OCI-LY7 (cell line): ENCODE data around the gene METRN.

Experiments used
- EZH2phosphoT487 ChIP-seq: fragments of 200-600 bp; sonication (generic); IDR thresholded peaks from 2 replicates; pipeline ENCODE4 v1.6.1; 2018; ENCODE audit warnings: low read depth, borderline replicate concordance, mild to moderate bottlenecking, mixed run types, antibody characterized with exemption, low read length, moderate library complexity, mixed read lengths
- TF ChIP-seq, protein P1 (sequence below): fragments of 200-600 bp; sonication (generic); conservative IDR thresholded peaks from 2 replicates; pipeline ENCODE4 v1.5.1; 2014; ENCODE audit warnings: mild to moderate bottlenecking, antibody characterized with exemption, low read length, moderate library complexity, mixed read lengths

DNA sequence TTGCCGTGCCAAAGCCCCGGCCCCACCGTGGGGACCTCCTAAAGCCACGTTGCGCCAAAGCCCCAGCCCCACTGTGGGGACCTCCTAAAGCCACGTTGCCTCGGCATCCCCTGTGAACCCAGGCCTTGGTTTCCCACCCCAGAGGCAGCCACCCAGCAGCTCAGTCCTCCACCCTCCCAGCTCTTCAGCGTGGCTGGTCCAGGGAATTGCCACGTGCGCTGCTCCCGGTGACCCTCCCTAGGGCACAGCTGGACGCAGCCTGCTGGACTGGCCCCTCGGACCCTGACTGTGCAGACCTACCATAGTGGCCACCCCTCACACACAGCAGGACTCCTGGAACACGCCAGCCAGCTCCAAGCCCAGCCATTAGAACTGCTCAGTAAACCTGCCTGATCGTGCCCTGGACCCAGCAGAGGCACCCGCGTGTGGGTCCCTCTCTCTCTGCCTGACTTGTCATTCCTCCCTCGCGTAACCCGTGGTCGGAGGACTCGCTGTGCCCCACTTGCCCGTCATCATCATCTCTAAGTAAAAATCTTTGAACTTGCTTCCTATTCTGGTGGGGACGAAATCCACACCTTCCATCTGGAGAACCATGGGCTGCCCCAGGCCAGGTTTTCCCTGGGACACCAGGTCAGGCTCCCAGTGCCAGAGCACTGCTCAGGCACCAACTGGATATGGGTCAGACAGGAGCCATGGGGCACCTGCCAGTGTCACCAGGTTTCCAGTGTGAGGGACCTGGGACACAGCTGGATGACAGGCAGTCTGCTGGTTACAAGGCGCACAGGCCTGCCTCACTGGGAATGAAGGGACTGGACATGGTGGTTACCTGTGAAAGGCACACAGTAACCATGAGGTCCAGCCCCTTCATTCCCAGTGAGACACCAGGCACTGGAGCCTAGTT lies 20.3 kb downstream of the METRN start:
- TF ChIP-seq, protein P1, sequence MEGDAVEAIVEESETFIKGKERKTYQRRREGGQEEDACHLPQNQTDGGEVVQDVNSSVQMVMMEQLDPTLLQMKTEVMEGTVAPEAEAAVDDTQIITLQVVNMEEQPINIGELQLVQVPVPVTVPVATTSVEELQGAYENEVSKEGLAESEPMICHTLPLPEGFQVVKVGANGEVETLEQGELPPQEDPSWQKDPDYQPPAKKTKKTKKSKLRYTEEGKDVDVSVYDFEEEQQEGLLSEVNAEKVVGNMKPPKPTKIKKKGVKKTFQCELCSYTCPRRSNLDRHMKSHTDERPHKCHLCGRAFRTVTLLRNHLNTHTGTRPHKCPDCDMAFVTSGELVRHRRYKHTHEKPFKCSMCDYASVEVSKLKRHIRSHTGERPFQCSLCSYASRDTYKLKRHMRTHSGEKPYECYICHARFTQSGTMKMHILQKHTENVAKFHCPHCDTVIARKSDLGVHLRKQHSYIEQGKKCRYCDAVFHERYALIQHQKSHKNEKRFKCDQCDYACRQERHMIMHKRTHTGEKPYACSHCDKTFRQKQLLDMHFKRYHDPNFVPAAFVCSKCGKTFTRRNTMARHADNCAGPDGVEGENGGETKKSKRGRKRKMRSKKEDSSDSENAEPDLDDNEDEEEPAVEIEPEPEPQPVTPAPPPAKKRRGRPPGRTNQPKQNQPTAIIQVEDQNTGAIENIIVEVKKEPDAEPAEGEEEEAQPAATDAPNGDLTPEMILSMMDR: no peak
- TF ChIP-seq EZH2phosphoT487: no peak
